SK-N-SH (cell line): ENCODE results near the gene SBSN.

ENCODE experiments used
- RXRA ChIP-seq: IDR thresholded peaks from 2 replicates; pipeline ENCODE4 v1.4.0; 2012; ENCODE audit warnings: low read depth, mild to moderate bottlenecking, borderline replicate concordance
- TF ChIP-seq, protein P1 (sequence below): fragments of 200-600 bp; sonication (generic); IDR thresholded peaks from 2 replicates; pipeline ENCODE4 v1.6.1; 2017; ENCODE audit warnings: antibody characterized with exemption, mild to moderate bottlenecking, moderate library complexity

- TF ChIP-seq, protein P1, sequence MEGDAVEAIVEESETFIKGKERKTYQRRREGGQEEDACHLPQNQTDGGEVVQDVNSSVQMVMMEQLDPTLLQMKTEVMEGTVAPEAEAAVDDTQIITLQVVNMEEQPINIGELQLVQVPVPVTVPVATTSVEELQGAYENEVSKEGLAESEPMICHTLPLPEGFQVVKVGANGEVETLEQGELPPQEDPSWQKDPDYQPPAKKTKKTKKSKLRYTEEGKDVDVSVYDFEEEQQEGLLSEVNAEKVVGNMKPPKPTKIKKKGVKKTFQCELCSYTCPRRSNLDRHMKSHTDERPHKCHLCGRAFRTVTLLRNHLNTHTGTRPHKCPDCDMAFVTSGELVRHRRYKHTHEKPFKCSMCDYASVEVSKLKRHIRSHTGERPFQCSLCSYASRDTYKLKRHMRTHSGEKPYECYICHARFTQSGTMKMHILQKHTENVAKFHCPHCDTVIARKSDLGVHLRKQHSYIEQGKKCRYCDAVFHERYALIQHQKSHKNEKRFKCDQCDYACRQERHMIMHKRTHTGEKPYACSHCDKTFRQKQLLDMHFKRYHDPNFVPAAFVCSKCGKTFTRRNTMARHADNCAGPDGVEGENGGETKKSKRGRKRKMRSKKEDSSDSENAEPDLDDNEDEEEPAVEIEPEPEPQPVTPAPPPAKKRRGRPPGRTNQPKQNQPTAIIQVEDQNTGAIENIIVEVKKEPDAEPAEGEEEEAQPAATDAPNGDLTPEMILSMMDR: no peak
- no peak for TF ChIP-seq RXRA
Measured at GRCh38 chr19:35562776-35563175, 34.7 kb upstream of the SBSN start.
